HepG2 (cell line): ENCODE data around the gene IPO13. TPM values are rescaled to one million over a fixed set of nuclear protein-coding genes. Genes with fewer than 3 reads are reported as not detected.

Source experiments
- ATAC-seq: fragments of 200-7000 bp; cut with Tn5 transposase; 3 replicates; pipeline ENCODE4 v1.9.1; 2020; ENCODE audit warnings: mild to moderate bottlenecking, moderate library complexity
- BruUV-seq: library from RNA; stranded (reverse); fragments of 400-500 nt; replicated peaks from 2 replicates; lab custom pipeline; 2021; lab: Mats Ljungman, UMichigan
- CTCF ChIA-PET: fragments of 300-600 bp; formaldehyde crosslinking; extraction: SDS; loops from one replicate; lab custom pipeline; 2021; ENCODE audit warnings: low total read pairs, inconsistent platforms, low intra/inter-chr PET ratio; lab: Yijun Ruan, JAX
- POLR2A ChIA-PET: fragments of 350-600 bp; sonication (Branson Sonifier 250); formaldehyde crosslinking; loops from one replicate; lab custom pipeline; 2020; ENCODE audit warnings: antibody characterized with exemption, inconsistent platforms; lab: Yijun Ruan, JAX
- DNase-seq: peaks from one replicate; pipeline ENCODE4 v3.0.0-alpha.2; 2015; ENCODE audit warnings: low spot score
- FAIRE-seq: peaks from 3 replicates; lab custom pipeline; 2011; peaks lifted over from hg19 to GRCh38; lab: Jason Lieb, UNC
- H2AFZ ChIP-seq: one replicate; pipeline ENCODE4 v1.6.1; 2011; ENCODE audit warnings: low read length, inconsistent platforms
- H3K27ac ChIP-seq: fragments of 300-600 bp; 3 replicates; pipeline ENCODE4 v1.8.0; 2011; ENCODE audit warnings: mixed run types, mild to moderate bottlenecking, mixed read lengths, low read length, inconsistent platforms; ENCODE audit not compliant: insufficient read depth; ENCODE audit errors: extremely low read length
- H3K27me3 ChIP-seq, 2 experiments: fragments of 200-600 bp in 1 of 2; 2 replicates in 1 of 2; 3 replicates in 1 of 2; pipeline versions ENCODE4 v1.6.0 to v1.8.0; 2011; ENCODE audit warnings: low read length in 2 of 2, mild to moderate bottlenecking in 2 of 2, moderate library complexity in 2 of 2, inconsistent platforms in 1 of 2; ENCODE audit not compliant: insufficient read depth in 2 of 2, control insufficient read depth in 1 of 2
- H3K36me3 ChIP-seq, 2 experiments: fragments of 200-600 bp in 1 of 2; replicated peaks in 1 of 2; 2 replicates in 1 of 2; 3 replicates in 1 of 2; pipeline versions ENCODE4 v1.5.1 to v1.8.0; 2011; ENCODE audit warnings: low read length in 2 of 2, inconsistent platforms in 1 of 2; ENCODE audit not compliant: insufficient read depth in 2 of 2, control insufficient read depth in 1 of 2
- H3K4me1 ChIP-seq: 2 replicates; pipeline ENCODE4 v1.5.1; 2012; ENCODE audit warnings: low read length, inconsistent platforms; ENCODE audit not compliant: insufficient read depth
- H3K4me2 ChIP-seq: 2 replicates; pipeline ENCODE4 v1.6.0; 2011; ENCODE audit warnings: low read depth, low read length, inconsistent platforms
- H3K4me3 ChIP-seq, 3 experiments: fragments of 200-600 bp in 1 of 3; sonication (generic), shearing (Covaris generic) in 1 of 3; replicated peaks in 1 of 3; 2 replicates each; pipeline ENCODE4 v1.5.1; 2011 to 2016; ENCODE audit warnings: low read length in 3 of 3, inconsistent platforms in 2 of 3, low read depth in 2 of 3, mild to moderate bottlenecking in 2 of 3, control low read depth in 1 of 3, mixed read lengths in 1 of 3; ENCODE audit not compliant: insufficient read depth in 1 of 3
- H3K79me2 ChIP-seq: one replicate; pipeline ENCODE4 v1.6.1; 2011; ENCODE audit warnings: low read length, inconsistent platforms; ENCODE audit not compliant: insufficient read depth
- H3K9ac ChIP-seq: 2 replicates; pipeline ENCODE4 v1.6.0; 2011; ENCODE audit warnings: mild to moderate bottlenecking, low read depth, low read length, inconsistent platforms; ENCODE audit not compliant: insufficient read depth
- H3K9me3 ChIP-seq: 2 replicates; pipeline ENCODE4 v1.5.1; 2012; ENCODE audit warnings: mild to moderate bottlenecking, low read length
- H4K20me1 ChIP-seq: 2 replicates; pipeline ENCODE4 v1.6.0; 2011; ENCODE audit warnings: inconsistent platforms, mild to moderate bottlenecking, low read length, moderate library complexity; ENCODE audit not compliant: insufficient read depth
- KDM5A ChIP-seq: fragments of 200-600 bp; sonication (generic); IDR thresholded peaks from 2 replicates; pipeline ENCODE4 v1.7.0; 2018; ENCODE audit warnings: antibody characterized with exemption, mild to moderate bottlenecking, low read length, borderline replicate concordance
- KDM6A ChIP-seq: IDR thresholded peaks from 2 replicates; pipeline ENCODE4 v1.6.1; 2016; ENCODE audit warnings: low read depth
- POLR2AphosphoS5 ChIP-seq: IDR thresholded peaks from 2 replicates; pipeline ENCODE4 v1.6.1; 2012; ENCODE audit warnings: low read depth, low read length
- PRDM4 ChIP-seq: sonication (generic); formaldehyde crosslinking; IDR thresholded peaks from 2 replicates; pipeline ENCODE4 v1.9.0; 2021; ENCODE audit warnings: missing genetic modification reagents, borderline replicate concordance
- SATB2 ChIP-seq: sonication (generic); formaldehyde crosslinking; IDR thresholded peaks from 2 replicates; pipeline ENCODE4 v1.5.0; 2020; ENCODE audit warnings: missing genetic modification reagents
- SMC3 ChIP-seq: IDR thresholded peaks from 2 replicates; pipeline ENCODE4 v1.6.1; 2011; ENCODE audit warnings: low read length, improper control_type of control experiment
- SOX5 ChIP-seq: IDR thresholded peaks from 2 replicates; pipeline ENCODE4 v1.6.1; 2016; ENCODE audit warnings: borderline replicate concordance
- SP5 ChIP-seq: IDR thresholded peaks from 2 replicates; pipeline ENCODE4 v1.6.1; 2016; ENCODE audit warnings: low read depth, borderline replicate concordance
- YEATS2 ChIP-seq: sonication (generic); formaldehyde crosslinking; IDR thresholded peaks from 2 replicates; pipeline ENCODE4 v1.4.0; 2020; ENCODE audit warnings: missing genetic modification reagents, borderline replicate concordance
- ZFP1 ChIP-seq: IDR thresholded peaks from 2 replicates; pipeline ENCODE4 v1.6.1; 2016
- ZFP37 ChIP-seq: sonication (generic); formaldehyde crosslinking; IDR thresholded peaks from 2 replicates; pipeline ENCODE4 v1.4.0; 2020; ENCODE audit warnings: missing genetic modification reagents, borderline replicate concordance
- ZNF24 ChIP-seq: fragments of 450-650 bp; IDR thresholded peaks from 2 replicates; pipeline ENCODE4 v1.6.1; 2017; ENCODE audit warnings: antibody characterized with exemption, mild to moderate bottlenecking
- ZNF589 ChIP-seq: sonication (generic); formaldehyde crosslinking; conservative IDR thresholded peaks from 2 replicates; pipeline ENCODE4 v1.8.0; 2022; ENCODE audit warnings: mild to moderate bottlenecking, moderate library complexity, missing genetic modification reagents
- ZNF615 ChIP-seq: sonication (generic); formaldehyde crosslinking; IDR thresholded peaks from 2 replicates; pipeline ENCODE4 v1.5.0; 2020; ENCODE audit warnings: mild to moderate bottlenecking, missing genetic modification reagents, borderline replicate concordance
- ZNF720 ChIP-seq: sonication (generic); formaldehyde crosslinking; IDR thresholded peaks from 2 replicates; pipeline ENCODE4 v1.4.0; 2020; ENCODE audit warnings: missing genetic modification reagents
- ZNF761 ChIP-seq: sonication (generic); formaldehyde crosslinking; conservative IDR thresholded peaks from 2 replicates; pipeline ENCODE4 v1.4.0; 2020; ENCODE audit warnings: mild to moderate bottlenecking, missing genetic modification reagents
- ZNF781 ChIP-seq: sonication (generic); formaldehyde crosslinking; IDR thresholded peaks from 2 replicates; pipeline ENCODE4 v1.5.1; 2020; ENCODE audit warnings: borderline replicate concordance, mild to moderate bottlenecking, missing genetic modification reagents; ENCODE audit errors: not compliant biosample characterization
- WGBS: methylation state at CpG from one replicate; pipeline ENCODE4 v1.1.6; 2017; ENCODE audit warnings: low lambda C conversion rate; 5-methylcytosine and 5-hydroxymethylcytosine counted together
- in situ Hi-C: cut with HindIII; loops from 2 replicates; pipeline ENCODE4 v1.10.0; 2017; ENCODE audit warnings: low pct_unique_long_range_greater_than_20kb; ENCODE audit not compliant: extremely low pct_ligation_motif_present
- intact Hi-C: fragments of 100-400 bp; cut with micrococcal nuclease; formaldehyde crosslinking; loops from one replicate; pipeline ENCODE4 v1.10.0; 2022; ENCODE audit not compliant: unreplicated experiment
- polyA plus RNA-seq, 8 experiments: library from polyadenylated mRNA; depleted of rRNA in 3 of 8; stranded (reverse) in 7 of 8; unstranded in 1 of 8; fragments of >200 nt; fragmentation: Illumina TruSeq in 4 of 8; extraction: Trizol in 4 of 8; gene quantifications; 2 replicates each; pipeline versions ENCODE4 v1.2.1 to v1.2.3, GENCODE V29; 2011 to 2016; ENCODE audit warnings: low read depth in 4 of 8, missing spikeins in 1 of 8, mixed read lengths in 1 of 8; ENCODE audit not compliant: insufficient read depth in 1 of 8
- total RNA-seq, 5 experiments: library from RNA; depleted of rRNA; stranded (reverse); fragments of >200 nt; fragmentation: Illumina TruSeq; extraction: Trizol; gene quantifications; 2 replicates each; pipeline ENCODE4 v1.2.3, GENCODE V29; 2016; ENCODE audit warnings: low read depth in 1 of 5

Gene IPO13
- total and polyA plus RNA-seq, 2 of the 13 experiments (the other 11 are each of a cell fraction or from before 2014, with no cell fraction given), result 12.9 to 15.6 TPM

- in situ Hi-C loops, result no loop called here
- no peak for FAIRE-seq
These were observed 67.2 kb downstream of the IPO13 start for GRCh38 chr1:44013949-44014348.

More at GRCh38 chr1:44013949-44014348, 67.2 kb downstream of the IPO13 start:
- intact Hi-C loops, result no loop called here
- Histone ChIP-seq H3K9me3 (no peaks in the 10 kb centered on the region), H3K27me3 (no peaks in the 10 kb centered on the region), H3K36me3 (no peaks in the 10 kb centered on the region; a peak in 2 of 5 replicates), H3K79me2 (no peaks in the 10 kb centered on the region), H3K4me2 (no peak overlapping the region), H3K4me1 (peaks cover 64% of the 10 kb centered on the region), H3K27ac (no peak overlapping the region), H3K9ac (no peak overlapping the region), H2AFZ (no peak overlapping the region), H4K20me1 (no peaks in the 10 kb centered on the region), H3K4me3 (no peak overlapping the region)
- POLR2A ChIA-PET, result interaction anchor here (1.1 to 1.7 kb wide), 2 partner anchors 8 to 17 kb away, joined by 4 to 7 read pairs; partner anchors contain the start of gene SLC6A9
- DNase-seq, result no peak
- TF ChIP-seq SATB2 (CRISPR knock-in tag) (no peak), ZNF615 (no peak), ZFP1 (CRISPR knock-in tag) (no peak), KDM6A (CRISPR knock-in tag) (no peak), ZFP37 (CRISPR knock-in tag) (no peak), ZNF761 (CRISPR knock-in tag) (no peak), ZNF24 (no peak), PRDM4 (CRISPR knock-in tag) (no peak), SOX5 (CRISPR knock-in tag) (no peak), POLR2AphosphoS5 (no peak), KDM5A (no peak), SP5 (CRISPR knock-in tag) (no peak), ZNF720 (no peak), ZNF589 (no peak), YEATS2 (CRISPR knock-in tag) (no peak), ZNF781 (CRISPR knock-in tag) (no peak), SMC3 (no peak)
- CTCF ChIA-PET, result no interaction called here
- WGBS, result 86% methylated on average over 5 of the region's 5 CpGs
- ATAC-seq, result no peak
- BruUV-seq, result no TSS peak
